ENCODE data around the gene HOXA11.

Gene HOXA11

DNA sequence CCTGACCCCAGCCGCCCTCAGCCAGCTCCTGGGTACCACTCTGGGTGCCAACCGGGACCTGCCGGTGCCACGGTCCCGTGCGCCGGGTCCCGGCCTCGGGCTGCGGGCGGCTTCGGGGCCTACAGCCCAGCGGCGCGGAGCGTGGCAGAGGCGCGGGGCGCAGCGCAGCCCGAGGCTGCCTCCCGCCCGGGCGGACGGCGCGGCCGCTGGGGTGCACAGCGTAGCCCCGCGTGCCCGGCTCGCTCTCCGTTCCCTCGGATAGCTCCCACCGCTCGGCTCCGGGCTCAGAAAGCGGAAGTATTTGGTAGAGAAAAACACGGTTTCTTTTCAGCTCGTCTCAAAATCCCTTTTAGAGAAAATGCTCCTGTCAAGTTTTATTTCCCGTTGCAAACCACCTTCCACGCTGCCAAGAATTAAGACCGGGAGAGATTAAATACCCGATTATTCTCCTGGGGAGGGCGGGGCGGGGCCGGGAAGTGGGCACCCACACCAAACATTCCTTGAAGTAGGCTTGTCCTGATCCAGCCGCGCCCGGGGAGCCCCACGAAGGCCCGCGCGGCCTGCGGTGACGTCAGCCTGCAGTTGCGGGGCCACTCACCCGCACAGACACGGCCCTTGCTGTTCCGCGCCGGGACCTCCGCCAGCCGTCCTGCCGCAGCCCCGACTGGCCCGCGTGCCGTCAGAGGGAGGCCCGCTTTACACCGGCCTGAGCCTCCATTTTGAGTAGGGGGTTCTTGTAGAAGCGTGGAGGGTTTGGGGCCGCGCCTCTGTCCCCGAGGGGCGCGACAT is 7.7 kb upstream of the HOXA11 start:
- DNase-seq (ENCODE audit: low spot score) = no peak

DNA sequence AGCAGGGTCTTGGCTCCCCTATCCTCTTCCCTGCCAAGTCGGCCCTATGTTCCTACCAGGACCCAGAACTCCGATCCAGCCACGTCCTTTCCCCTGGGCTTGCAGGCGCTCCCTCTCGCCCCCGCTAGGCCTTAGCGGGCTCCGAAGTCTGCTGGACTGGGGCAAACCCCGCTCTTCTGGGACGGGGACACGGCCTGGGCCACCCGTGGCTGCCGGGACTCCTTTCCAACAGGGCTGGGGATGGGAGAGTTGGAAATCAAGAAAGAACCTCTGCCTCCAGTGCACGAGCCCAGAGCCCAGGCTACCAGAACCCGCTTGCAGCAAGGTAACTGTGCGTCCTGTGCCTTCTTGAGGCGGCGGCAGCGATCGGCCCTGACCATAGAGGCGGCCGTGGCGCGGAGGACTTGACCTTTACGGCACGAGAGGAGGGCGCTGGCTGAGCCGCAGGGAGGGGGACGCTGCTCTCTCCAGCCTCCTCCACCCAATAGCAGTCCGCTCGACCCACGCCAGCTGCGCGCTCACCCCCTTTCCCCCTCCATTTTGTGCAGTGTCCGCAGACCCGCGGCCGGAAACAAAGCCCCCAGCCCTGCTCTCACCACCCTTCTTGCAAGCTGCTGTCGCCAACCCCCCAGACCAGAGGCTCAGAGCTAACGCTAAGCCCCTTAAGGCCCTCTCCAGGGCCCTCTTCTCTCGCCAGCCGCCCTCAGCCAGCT is 7.0 kb upstream of the HOXA11 start:
- DNase-seq (ENCODE audit: low spot score) = no peak

DNA sequence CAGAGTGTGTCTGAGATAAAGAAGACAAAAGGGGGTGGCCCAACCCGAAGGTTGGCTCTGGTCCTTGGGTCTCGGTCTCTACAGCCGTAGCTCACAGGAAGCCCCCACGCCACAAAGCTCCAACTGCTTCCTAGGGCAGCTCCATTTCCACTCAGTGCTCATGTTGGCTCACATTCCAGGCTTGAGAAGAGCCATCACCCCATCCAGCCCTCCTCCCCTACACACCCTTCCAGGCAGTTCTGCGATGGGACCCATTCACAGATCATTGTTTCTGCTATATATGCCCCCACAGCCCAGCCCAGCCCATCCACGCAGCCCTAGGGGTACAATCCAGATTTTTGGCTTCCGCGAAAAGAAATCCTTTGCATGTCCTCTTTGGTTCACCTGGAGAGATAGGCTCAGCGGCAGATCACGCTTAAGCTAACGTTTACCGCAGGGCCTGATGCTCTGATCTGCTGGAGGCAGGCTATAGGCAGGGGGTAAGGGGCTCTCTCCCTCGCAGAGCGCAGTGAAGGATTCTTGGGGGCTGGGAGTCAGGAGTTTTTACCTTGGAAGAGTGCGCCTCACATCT is 6.2 kb upstream of the HOXA11 start:
- DNase-seq (ENCODE audit: low spot score) = no peak

DNA sequence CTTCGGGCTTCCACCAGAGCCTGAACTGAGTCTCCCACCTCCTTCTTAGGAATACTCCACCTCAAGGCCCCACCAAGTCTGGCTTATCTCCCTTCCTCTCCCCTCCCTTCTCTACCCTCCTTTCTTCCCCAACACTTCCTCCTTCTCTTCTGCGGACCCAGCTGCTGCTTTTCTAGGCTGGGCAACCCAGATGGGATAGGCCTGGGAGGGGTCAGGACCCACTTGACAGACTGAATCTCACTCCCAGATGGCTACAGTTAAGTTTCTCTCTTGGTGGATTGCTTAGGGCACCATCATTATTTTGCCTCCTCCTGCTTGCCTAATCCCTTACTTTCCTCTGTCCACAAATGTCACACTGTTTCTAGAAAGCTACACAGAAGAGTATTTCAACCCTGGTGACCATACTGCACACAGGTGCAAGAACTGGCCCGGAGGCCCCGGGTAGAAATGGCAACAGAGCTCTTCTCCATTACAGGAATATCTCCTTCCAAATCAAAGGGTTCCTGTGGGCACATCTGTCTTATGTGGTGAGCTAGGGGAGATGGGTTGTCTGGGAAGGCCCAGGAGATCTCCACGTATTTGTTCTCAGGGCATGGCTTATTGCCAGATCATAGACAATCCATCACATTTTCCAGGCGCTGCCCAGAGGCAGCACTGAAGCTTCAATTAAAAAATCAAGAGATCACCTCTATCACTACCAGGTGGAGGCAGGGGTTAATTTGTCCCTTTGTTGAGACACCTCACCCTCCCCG is 5.1 kb upstream of the HOXA11 start:
- DNase-seq (ENCODE audit: low spot score) = no peak

DNA sequence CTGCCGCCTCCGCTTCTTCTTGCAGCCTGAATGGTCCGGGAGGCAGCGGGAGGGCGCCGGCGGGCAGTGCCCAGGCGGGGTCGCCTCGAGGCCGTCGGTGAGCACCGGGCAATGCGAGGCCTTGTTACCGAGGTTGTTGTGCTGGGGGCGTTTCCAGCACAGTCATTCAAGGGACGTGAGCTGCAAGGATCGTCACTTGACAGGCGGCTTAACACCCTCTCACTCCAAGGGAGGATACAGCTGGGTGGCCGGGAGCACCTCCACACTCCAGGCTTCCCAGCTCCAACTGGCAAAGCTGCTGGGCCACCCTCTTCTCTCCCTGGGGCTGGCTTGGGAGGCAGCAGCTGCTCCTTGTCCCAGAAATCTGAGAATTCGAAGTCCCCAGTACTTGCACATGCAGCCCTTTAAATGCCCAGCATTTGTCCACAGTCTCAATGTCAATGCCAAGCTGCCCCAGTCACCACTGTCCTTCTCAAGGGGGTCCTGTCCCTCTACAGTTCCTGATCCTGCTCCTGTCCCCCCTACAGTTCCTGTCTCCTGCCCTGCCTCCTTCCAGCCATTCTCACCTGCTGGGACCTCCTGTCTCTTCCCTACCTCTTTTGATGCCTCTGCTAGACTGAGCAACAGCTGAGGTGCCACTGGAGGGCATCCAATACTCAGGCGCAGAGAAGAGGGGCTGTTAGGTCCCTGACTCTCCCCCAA is 4.4 kb upstream of the HOXA11 start:
- no peak for DNase-seq (ENCODE audit: low spot score)

GRCh38 chr7:27188386-27189294 is 3.6 kb upstream of the HOXA11 start:
- no peak for DNase-seq (ENCODE audit: low spot score)

GRCh38 chr7:27187475-27188385 is 2.7 kb upstream of the HOXA11 start:
- DNase-seq (ENCODE audit: low spot score) = no peak

DNA sequence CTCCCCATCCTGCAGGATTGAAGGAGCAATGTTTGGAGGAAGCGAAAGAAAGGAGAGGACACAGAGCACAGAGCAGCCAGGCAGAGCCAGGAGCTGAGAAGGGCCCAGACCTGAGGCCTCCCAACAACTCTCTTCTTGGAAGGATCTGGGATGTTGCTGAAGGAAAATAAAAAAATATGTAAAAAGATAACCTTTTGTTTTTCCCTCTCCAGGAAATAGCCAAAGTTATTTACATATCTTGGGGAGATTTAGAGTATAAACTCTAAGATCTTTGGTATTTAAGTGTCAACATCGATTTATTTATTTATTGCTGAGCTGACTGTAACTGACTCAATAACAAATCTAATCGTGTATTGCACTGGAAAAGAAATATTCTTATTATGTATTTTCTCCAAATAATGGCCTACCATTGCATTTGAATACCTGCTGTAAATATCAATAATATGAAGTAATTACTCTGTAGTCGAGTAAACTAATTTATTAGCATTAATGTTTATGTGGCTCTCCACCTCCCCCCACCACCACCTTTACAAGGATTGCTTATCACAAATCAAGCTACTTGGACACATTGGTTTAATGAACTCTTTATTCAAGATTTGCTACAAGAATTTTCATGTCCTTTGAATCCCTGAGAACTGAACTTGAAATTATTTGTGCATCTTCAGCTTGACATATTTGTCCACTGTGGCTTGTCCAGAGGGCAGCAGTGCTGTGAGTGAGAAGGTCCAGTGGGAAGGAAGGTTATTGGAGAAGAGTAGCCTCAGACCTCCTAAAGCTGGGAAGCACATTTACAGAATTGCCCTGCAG is 1.8 kb upstream of the HOXA11 start:
- DNase-seq (ENCODE audit: low spot score) = no peak

DNA sequence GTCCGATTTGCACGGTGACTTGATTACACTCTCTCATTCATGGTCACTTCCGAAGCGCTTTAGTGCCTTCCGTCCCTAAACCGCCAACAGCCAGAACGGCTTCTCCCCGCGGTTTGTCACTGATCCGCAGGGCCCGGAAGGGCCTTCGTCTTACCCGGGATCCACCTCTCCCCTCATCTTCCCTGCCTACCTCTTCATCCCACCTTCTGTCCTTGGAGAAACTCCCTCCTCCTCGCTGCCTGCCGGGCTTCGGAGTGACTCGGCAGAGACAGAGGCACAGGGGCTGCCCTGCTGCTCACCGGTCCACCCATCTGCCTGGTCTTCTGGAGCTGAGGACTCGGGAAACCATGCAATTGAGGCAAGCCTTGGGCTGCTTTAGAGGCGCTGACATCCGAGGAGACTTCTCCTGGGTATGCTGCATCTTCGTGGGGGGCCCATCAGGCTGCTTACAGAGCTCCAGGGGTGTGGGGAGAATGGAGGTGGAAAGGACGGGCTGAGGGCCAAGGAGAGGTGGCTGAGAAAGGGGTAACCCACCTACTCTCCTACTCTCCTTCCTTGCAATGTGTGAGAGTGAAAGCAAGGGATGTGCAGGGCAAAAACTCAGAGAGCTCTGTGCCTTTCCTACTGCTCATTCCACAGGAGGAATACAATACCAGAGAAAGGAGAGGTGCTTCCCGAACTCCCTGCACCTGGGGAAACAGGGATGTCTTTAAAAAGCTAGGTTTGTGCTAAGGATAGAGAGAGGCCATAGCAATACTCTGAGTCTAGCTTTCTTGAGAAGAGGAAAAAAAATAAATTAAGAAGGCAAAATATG is 1.0 kb upstream of the HOXA11 start:
- no peak for DNase-seq (ENCODE audit: low spot score)

DNA sequence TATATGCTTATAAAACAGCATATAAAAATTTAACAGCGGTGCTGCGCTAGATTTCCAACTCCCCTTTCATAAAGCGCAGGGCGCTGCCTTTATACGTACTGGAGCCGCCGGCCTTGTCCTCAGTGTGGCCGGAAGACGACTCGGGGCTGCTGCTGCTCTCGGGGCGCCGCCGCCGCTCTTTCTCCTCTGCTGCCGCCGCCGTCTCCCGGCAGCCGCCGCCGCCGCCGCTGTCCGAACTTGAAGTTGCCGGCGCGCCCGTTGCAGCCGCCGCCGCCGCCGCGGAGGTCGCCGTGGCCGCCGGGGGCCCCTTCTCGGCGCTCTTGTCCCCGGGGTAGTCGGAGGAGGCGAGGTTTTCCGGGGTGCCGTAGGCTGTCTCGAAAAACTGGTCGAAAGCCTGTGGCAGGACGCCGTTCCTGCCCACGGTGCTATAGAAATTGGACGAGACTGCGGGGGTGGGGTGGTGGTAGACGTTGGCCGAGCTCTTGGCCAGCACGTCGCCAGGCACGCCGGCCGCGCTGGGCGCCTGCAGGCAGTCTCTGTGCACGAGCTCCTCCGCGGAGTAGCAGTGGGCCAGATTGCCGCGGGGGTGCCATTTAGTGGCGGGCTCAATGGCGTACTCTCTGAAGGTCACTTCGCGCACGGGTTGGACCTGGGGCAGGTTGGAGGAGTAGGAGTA is 557 bp downstream of the HOXA11 start:
- DNase-seq (ENCODE audit: low spot score) = no peak

DNA sequence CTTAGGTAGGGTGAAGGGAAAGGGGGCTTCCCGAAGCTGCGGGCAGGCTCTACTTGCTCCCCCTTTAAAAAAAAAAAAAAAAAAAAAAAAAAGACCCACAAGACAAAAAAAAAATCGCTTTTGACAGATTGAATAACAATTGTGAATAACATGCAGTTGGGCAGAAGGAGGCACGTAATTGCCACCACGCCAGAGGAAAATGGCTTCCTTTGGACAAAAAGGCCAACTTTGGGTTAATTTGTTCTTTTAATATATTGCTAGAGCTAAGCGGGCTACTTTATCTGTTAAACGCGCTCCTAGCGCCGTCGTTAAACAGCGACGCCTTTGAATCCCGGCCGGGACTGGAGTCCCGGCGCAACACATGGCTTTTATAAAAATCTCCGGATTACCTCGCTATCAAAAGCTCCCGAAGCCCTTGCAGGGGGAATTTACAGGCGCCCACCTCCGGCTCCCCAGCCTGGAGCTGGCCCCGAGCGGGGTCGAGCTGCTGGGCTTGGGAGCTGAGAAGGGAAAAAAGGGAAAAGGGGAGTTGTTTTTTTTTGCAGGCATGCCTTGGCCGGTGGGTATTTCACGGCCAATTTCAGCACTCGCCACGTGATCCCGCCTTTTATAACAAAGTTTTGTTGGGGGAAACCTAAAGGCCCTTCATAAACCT is 1.2 kb downstream of the HOXA11 start:
- no peak for DNase-seq (ENCODE audit: low spot score)

- DNase-seq (ENCODE audit: low spot score) = no peak
These were observed 2.0 kb downstream of the HOXA11 start for GRCh38 chr7:27182861-27183681.

GRCh38 chr7:27182285-27182841 is 2.7 kb downstream of the HOXA11 start:
- DNase-seq (ENCODE audit: low spot score) = no peak

DNA sequence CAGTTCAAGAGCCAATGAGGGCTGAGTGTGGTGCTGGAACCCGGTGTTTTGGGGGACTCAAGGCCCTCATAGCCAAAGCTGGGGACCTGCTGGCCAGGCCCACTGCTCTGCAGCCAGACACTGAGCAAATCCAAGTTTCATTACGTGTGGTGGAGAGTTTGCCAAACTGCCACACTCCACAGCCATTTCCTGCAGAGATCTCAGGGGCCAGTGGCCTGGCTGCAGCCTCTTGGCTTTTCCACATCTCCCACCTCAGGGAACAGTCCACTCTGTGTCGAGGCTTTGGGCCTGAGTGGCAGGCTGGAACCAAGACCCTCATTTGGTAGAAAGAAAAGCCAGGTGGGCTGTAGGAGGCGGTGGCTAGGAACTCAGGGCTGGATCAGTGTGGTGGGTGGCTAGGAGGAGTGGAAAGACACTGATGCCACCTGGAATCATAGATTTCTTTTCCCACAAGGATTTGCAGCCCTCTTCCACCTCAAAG is 3.2 kb downstream of the HOXA11 start:
- DNase-seq (ENCODE audit: low spot score) = no peak
